ENCODE measurements around the gene GPC1.
"Not testable (repeated sequence)": the region's sequence is repeated elsewhere in the genome, so short reads cannot be mapped to it uniquely, and the experiment has no call there.

Gene GPC1

DNA sequence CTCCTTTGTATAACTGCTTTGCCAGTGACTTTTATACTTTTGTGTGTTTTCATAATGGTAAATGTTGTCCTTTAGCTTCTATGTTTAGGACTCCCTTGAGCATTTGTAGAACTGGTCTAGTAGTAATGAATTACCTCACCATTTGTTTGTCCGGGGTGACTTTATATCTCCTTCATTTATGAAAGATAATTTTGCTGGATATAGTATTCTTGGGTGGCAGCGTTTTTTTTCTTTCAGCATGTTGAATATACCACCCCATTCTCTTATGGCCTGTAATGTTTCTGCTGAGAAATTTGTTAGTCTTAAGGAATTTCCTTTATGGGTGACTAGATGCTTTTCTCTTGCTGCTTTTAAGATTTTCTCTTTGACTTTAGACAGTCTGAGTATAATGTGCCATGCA lies 56.0 kb downstream of the GPC1 start:
- FAIRE-seq (no peak), DNase-seq (ENCODE audit: insufficient read length) (no peak)
- TF ChIP-seq POLR2AphosphoS5 (IDR thresholded peaks at IDR 0.05; ENCODE audit: low read depth, low read length) (no peak), TAF1 (IDR thresholded peaks at IDR 0.05; ENCODE audit: borderline replicate concordance, low read depth, low read length) (no peak), POLR2A (IDR thresholded peaks at IDR 0.05; ENCODE audit: low read depth, low read length) (no peak)

DNA sequence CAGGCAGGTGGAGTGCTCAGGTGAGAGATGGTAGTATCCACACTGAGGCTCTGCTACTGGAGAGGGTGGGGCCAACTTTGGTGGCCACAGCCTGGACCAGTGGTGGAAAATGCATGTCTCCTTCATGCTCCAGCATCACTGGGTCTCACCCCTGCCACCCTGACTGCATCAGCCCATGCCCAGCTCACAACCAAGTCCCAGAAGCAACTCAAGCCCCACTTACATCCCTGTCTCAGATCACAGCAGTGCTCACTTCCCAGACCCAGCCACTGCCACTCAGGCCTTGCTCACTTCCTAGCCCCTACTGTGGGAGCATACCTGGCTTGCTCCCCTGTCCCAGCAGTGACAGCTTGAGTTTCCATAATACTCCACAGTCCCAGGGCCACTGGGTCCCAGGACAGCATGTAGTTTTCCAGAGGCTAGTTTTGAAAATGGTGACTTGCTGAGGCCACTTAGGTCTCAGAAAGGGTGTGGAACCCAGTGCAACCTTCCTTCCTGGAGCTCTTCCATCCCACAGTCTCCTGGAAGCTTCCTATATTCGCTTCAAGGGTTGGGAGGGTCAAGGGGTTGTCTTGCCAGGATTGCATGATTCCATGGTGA lies 58.8 kb downstream of the GPC1 start:
- TF ChIP-seq TAF1 (IDR thresholded peaks at IDR 0.05; ENCODE audit: borderline replicate concordance, low read depth, low read length) (no peak), POLR2AphosphoS5 (IDR thresholded peaks at IDR 0.05; ENCODE audit: low read depth, low read length) (no peak), POLR2A (IDR thresholded peaks at IDR 0.05; ENCODE audit: low read depth, low read length) (no peak)
- no peak for FAIRE-seq

DNA sequence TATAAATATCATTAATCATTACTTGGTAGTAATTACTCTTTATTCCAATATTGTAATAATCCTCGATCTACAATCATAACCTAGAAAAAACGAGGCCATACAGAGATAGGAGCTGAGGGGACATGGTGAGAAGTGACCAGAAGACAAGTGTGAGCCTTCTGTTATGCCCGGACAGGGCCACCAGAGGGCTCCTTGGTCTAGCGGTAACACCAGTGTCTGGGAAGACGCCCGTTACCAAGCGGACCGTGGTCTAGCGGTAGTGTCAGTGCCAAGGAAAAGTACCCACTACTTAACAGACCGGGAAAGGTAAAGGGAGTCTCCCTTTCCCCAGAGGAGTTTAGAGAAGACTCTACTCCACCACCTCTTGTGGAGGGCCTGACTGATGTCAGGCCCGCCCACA lies 59.5 kb downstream of the GPC1 start:
- DNase-seq (ENCODE audit: insufficient read length); FAIRE-seq: not testable (repeated sequence)

More for the DNA sequence above, 58.8 kb downstream of the GPC1 start:
- DNase-seq (ENCODE audit: insufficient read length), result no peak

DNA sequence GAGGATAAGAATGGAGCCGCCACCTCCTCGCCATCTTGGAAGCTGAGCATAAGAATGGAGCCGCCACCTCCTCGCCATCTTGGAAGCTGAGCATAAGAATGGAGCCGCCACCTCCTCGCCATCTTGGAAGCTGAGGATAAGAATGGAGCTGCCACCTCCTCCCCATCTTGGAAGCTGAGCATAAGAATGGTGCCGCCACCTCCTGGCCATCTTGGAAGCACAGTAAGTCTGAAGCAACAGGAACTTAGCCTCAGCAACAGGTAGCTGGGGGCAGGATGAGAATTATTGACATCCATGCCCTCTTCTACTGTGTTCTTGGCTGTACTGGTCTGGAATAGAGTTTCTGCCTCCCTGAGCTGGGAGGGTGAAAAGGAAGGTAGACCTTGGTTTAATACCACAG lies 61.6 kb downstream of the GPC1 start:
- DNase-seq (ENCODE audit: insufficient read length); FAIRE-seq: not testable (repeated sequence)

DNA sequence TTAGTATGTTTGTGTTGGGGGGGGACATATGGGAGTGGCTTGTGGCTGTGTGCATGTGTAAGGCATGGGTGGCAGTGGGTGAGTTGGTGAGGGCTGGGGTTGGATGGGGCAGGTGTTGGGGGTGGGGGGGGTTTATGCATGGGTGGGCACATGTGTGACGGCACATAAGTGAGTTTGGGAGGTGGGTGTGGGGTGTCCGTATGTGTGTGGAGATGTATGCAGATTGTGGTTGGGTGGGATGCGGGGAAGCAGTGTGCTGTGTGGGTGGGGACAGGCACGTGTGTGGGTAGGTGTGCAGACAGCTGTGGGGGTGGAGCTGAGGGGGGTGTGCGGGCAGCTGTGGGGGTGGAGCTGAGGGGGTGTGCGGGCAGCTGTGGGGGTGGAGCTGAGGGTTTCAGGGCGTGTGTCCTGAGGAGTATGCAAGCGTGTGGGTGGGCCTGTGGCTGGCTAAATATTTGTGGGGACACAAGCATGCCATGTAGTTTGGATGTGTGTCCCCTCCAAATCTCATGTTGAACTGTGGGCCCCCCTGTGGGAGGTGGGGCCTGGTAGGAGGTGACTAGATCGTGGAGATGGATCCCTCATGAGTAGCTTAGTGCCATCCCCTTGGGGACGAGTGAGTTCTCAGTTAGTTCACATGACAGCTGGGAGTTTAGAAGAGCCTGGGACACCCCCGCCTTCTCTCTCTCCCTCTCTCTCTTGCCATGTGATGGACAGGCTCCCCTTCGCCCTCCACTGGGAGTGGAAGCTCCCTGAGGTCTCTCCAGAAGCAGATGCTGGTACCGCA lies 62.9 kb downstream of the GPC1 start:
- DNase-seq (ENCODE audit: insufficient read length), result no peak
- FAIRE-seq, result no peak
- no peak for TF ChIP-seq POLR2AphosphoS5 (IDR thresholded peaks at IDR 0.05; ENCODE audit: low read depth, low read length)
- no peak for TF ChIP-seq POLR2A (IDR thresholded peaks at IDR 0.05; ENCODE audit: low read depth, low read length)
- TF ChIP-seq TAF1 (IDR thresholded peaks at IDR 0.05; ENCODE audit: borderline replicate concordance, low read depth, low read length), result no peak

DNA sequence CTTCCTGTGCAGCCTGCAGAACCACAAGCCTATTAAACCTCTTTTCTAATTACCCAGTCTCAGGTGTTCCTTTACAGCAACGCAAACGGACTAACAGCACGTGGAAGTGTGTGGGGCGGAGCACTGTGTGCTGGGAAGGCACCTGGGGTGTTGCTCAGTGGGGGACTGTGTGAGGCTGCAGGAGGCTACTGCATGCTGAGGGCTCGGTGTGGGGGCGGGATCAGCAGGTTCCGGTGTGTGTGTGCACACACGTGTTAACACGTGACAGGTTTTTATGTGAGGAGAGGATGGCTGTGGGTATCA lies 63.4 kb downstream of the GPC1 start:
- TF ChIP-seq TAF1 (IDR thresholded peaks at IDR 0.05; ENCODE audit: borderline replicate concordance, low read depth, low read length), result no peak
- TF ChIP-seq POLR2A (IDR thresholded peaks at IDR 0.05; ENCODE audit: low read depth, low read length), result no peak
- no peak for TF ChIP-seq POLR2AphosphoS5 (IDR thresholded peaks at IDR 0.05; ENCODE audit: low read depth, low read length)
- FAIRE-seq (no peak), DNase-seq (ENCODE audit: insufficient read length) (no peak)

DNA sequence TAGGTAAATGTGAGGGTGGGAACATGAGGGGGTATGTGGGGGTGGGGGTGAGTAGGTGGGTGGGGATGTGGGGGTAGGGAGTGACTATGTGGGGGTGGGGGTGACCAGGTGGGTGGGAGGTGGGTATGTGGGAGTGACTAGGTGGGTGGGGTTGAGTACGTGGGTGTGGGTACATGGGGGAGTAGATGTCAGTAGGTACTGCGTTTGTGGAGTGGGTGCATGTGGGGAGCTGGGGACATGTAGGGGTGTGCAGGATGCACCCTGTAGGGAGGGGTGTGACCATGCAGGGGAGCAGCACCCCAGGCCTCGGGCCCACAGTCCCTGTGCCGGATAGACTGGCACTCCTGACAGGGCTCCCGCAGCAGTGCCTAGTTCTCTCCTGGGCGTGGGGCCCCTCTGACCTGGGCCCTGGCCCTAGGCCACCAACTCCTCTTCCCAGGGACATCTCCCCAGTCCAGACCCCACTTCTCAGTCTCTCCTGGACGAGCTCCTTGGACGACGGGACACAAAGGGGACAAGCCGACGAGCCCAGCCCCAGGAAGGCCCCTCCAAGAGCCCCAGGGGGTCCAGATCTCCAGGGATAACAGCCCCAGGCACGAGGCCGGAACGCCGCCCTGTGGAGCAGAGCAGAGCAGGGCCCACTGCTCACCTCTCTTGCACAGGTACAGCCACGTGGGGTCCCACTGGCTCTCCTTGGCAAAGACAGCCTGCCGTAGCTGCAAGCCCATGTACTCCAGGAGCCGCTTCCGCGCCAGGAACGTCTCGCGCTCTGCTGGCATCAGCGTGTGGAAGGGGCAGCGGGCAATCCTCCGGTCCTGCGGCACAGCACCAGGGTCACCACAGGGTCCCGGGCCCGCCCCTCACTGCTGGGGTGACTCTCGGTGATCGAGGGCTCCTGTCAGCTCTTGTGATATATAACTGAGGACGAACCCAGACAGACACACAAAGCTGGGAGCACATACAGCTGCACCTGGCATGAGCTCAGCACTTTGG lies 64.1 kb downstream of the GPC1 start:
- FAIRE-seq (no peak), DNase-seq (ENCODE audit: insufficient read length) (no peak)
- no peak for TF ChIP-seq POLR2A (IDR thresholded peaks at IDR 0.05; ENCODE audit: low read depth, low read length)
- TF ChIP-seq TAF1 (IDR thresholded peaks at IDR 0.05; ENCODE audit: borderline replicate concordance, low read depth, low read length), result no peak
- TF ChIP-seq POLR2AphosphoS5 (IDR thresholded peaks at IDR 0.05; ENCODE audit: low read depth, low read length), result no peak

DNA sequence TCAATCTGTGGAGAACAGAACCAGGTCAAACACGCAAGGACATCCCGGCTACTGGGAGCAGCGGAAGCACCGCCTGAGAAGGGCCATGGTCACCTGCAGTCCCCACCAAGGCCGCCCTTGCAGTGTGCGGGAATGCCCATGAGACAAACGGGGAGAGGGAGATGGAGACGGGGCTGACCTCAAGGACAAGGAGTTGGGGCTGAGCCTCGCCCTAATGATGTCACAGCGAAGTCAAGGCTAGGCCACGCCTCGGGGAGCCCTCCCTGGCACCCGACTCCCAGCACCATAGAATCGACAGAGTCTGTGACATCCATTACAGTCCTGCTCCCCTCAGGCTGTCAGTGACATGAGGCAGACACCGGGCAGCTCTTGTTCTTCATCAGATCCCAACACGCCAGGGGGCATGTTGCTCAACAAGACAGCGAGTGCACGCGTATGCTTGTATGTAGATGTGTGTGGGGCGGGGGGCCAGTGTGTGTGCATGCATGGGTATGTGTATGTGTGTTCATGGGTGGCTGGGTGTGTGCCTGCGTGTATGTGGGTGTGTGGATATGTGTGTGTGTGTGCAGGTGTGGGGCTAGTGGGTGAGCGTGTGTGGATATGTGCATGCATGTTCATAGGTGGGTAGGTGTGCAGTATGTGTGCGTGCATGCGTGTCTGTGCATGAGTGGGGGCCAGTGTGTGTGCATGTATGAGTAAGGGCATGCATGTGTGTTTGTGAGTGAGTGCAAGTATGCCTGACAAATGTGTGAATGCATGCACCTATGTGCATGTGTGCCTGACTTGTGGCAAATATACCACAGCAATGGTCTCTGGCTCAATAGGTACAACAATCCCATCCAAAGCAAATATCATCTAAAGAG lies 65.3 kb downstream of the GPC1 start:
- FAIRE-seq, result no peak
- DNase-seq (ENCODE audit: insufficient read length), result no peak
- TF ChIP-seq POLR2A (IDR thresholded peaks at IDR 0.05; ENCODE audit: low read depth, low read length), result no peak
- TF ChIP-seq TAF1 (IDR thresholded peaks at IDR 0.05; ENCODE audit: borderline replicate concordance, low read depth, low read length), result no peak
- no peak for TF ChIP-seq POLR2AphosphoS5 (IDR thresholded peaks at IDR 0.05; ENCODE audit: low read depth, low read length)

DNA sequence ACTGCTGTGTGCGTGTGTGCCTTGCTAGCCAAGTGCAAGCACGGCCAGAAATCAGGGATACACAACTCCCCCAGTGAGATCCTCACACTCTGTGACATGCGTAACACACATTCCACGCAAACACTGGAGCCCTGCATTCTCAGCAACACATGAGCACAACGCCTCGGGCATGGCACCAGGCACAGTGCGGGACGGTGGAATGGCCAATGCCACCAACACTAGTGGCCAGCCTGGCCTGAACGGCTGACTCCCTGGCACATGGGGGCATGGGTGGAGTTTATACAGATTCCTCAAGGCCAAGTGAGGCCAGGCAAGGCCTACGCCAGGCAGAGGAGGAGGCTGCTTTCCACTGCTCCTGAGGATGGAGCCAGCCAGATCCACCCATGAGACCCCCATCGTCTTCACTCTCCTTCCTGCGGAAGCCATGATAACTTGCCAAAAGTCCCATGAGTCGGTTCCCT lies 66.1 kb downstream of the GPC1 start:
- FAIRE-seq (no peak), DNase-seq (ENCODE audit: insufficient read length) (no peak)
- TF ChIP-seq POLR2A (IDR thresholded peaks at IDR 0.05; ENCODE audit: low read depth, low read length) (no peak), TAF1 (IDR thresholded peaks at IDR 0.05; ENCODE audit: borderline replicate concordance, low read depth, low read length) (no peak), POLR2AphosphoS5 (IDR thresholded peaks at IDR 0.05; ENCODE audit: low read depth, low read length) (no peak)

DNA sequence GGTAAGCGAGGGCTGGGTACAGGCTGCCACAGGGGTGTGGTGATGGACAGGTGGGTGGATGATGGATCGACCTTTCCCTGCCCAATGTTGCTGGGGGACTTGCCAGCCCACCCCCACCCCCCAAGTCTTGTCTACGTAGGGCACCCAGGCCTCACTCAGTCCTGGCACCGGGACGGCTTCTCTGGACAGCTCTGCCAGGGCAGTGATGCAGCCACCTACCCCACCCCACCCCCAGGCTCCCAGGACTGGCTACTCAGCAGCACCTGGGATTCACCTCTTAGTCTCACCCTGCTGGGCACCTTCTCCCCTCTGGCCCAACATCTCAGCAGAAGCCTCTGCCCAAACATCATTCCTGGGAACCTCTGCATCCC lies 66.6 kb downstream of the GPC1 start:
- no peak for FAIRE-seq
- DNase-seq (ENCODE audit: insufficient read length), result no peak
- TF ChIP-seq POLR2AphosphoS5 (IDR thresholded peaks at IDR 0.05; ENCODE audit: low read depth, low read length) (no peak), POLR2A (IDR thresholded peaks at IDR 0.05; ENCODE audit: low read depth, low read length) (no peak), TAF1 (IDR thresholded peaks at IDR 0.05; ENCODE audit: borderline replicate concordance, low read depth, low read length) (no peak)
